Measurements from ENCODE around the gene DHX35. TPM values are rescaled to one million over a fixed set of nuclear protein-coding genes. Genes with fewer than 3 reads are reported as not detected.

The DHX35 gene
- total and polyA plus RNA-seq, 10 of the 15 experiments (the other 5 are each of a cell fraction or from before 2014, with no cell fraction given) = 4.3 to 21.6 (median 14.9) TPM

- no peak for DNase-seq (ENCODE audit: low read depth, low spot score)
- no peak overlapping the region for H2AFZ ChIP-seq (ENCODE audit: control insufficient read depth, low read depth, low read length)
- TF ChIP-seq ZNF217 (IDR thresholded peaks at IDR 0.05) (no peak), CBX3 (IDR thresholded peaks at IDR 0.05; ENCODE audit: borderline replicate concordance, low read depth) (no peak), KLF5 (IDR thresholded peaks at IDR 0.05; ENCODE audit: partially characterized antibody) (no peak)
- H3K27me3 ChIP-seq (replicated peaks in 1 of 2; ENCODE audit: control insufficient read depth in 2 of 2, insufficient read depth in 2 of 2, low read length in 1 of 2) = no peaks in the 10 kb centered on the region
- H3K36me3 ChIP-seq (ENCODE audit: control insufficient read depth in 2 of 2, insufficient read depth in 2 of 2, low read length in 1 of 2) = peaks cover 11 to 13% of the 10 kb centered on the region in 2 experiments
- ATAC-seq = no peak
- ChIA-PET CTCF (interaction anchor here (0.7 kb wide), 1 partner anchor 9 kb away, joined by 3 read pairs; no protein-coding TSS in a partner anchor), SMC1A (ENCODE audit: uncharacterized antibody, unreplicated experiment) (no interaction called here), POLR2A (no interaction called here), RAD21 (ENCODE audit: unreplicated experiment) (no interaction called here)
- in situ Hi-C loops (cut with MboI) = no loop called here
- no peak for FAIRE-seq
- no TSS peak for BruUV-seq (replicated peaks)
- intact Hi-C loops (cut with micrococcal nuclease; ENCODE audit: unreplicated experiment) = no loop called here
- H3K4me2 ChIP-seq (ENCODE audit: control insufficient read depth, insufficient read depth) = no peak overlapping the region
- no peaks in the 10 kb centered on the region for H4K20me1 ChIP-seq (ENCODE audit: control insufficient read depth, insufficient read depth)
- no peak overlapping the region for H3K4me3 ChIP-seq
- no peak overlapping the region for H3K9ac ChIP-seq (ENCODE audit: control insufficient read depth, insufficient read depth, low read length)
- no peaks in the 10 kb centered on the region for H3K4me1 ChIP-seq (ENCODE audit: control insufficient read depth, insufficient read depth, low read length)
- no peak overlapping the region for H3K27ac ChIP-seq (ENCODE audit: control insufficient read depth, insufficient read depth)
- WGBS (ENCODE audit: insufficient coverage, insufficient replicate concordance, low lambda C conversion rate, missing lambda C conversion rate) = 94% methylated on average over 1 of the region's 1 CpG
- no peaks in the 10 kb centered on the region for H3K79me2 ChIP-seq (ENCODE audit: control insufficient read depth, insufficient read depth, low read length)
- no peaks in the 10 kb centered on the region for H3K9me3 ChIP-seq (replicated peaks; ENCODE audit: control insufficient read depth, insufficient read depth, low read length)
These were observed 73.9 kb downstream of the DHX35 start for GRCh38 chr20:39036011-39036410.

GRCh38 chr20:39036851-39037250 lies 74.7 kb downstream of the DHX35 start:
- in situ Hi-C loops (cut with MboI) (no loop called here), intact Hi-C loops (cut with micrococcal nuclease; ENCODE audit: unreplicated experiment) (no loop called here)
- H4K20me1 ChIP-seq (ENCODE audit: control insufficient read depth, insufficient read depth) = no peaks in the 10 kb centered on the region
- no peak for DNase-seq (ENCODE audit: low read depth, low spot score)
- TF ChIP-seq ZNF274 (IDR thresholded peaks at IDR 0.05; ENCODE audit: insufficient read depth, insufficient read length) (no peak), SIX5 (IDR thresholded peaks at IDR 0.05; ENCODE audit: low read depth, low read length, severe bottlenecking) (no peak), SREBF2 (IDR thresholded peaks at IDR 0.05; ENCODE audit: low read length) (no peak), ATF7 (IDR thresholded peaks at IDR 0.05; ENCODE audit: low read depth) (no peak), KDM1A (IDR thresholded peaks at IDR 0.05; ENCODE audit: borderline replicate concordance) (no peak), SMAD1 (IDR thresholded peaks at IDR 0.05; ENCODE audit: low read depth, partially characterized antibody) (no peak), HDAC2 (IDR thresholded peaks at IDR 0.05) (no peak), SMC3 (IDR thresholded peaks at IDR 0.05; ENCODE audit: borderline replicate concordance, low read length) (no peak), YBX1 (IDR thresholded peaks at IDR 0.05) (no peak)
- H3K27ac ChIP-seq (ENCODE audit: control insufficient read depth, insufficient read depth) = no peak overlapping the region
- no peaks in the 10 kb centered on the region for H3K9me3 ChIP-seq (replicated peaks; ENCODE audit: control insufficient read depth, insufficient read depth, low read length)
- ChIA-PET RAD21 (ENCODE audit: unreplicated experiment) (interaction anchor here (0.5 to 1.0 kb wide), 2 partner anchors 18 to 406 kb away, joined by 3 read pairs; no protein-coding TSS in a partner anchor), POLR2A (interaction anchor here (0.6 kb wide), 1 partner anchor 109 kb away, joined by 3 read pairs; no protein-coding TSS in a partner anchor), SMC1A (ENCODE audit: uncharacterized antibody, unreplicated experiment) (interaction anchor here (0.9 kb wide), 1 partner anchor 10 kb away, joined by 3 read pairs; no protein-coding TSS in a partner anchor), CTCF (interaction anchor here (0.7 to 1.5 kb wide), 3 partner anchors 9 to 305 kb away, joined by 3 read pairs; no protein-coding TSS in a partner anchor)
- no peak overlapping the region for H2AFZ ChIP-seq (ENCODE audit: control insufficient read depth, low read depth, low read length)
- no peak overlapping the region for H3K9ac ChIP-seq (ENCODE audit: control insufficient read depth, insufficient read depth, low read length)
- peaks cover 11 to 13% of the 10 kb centered on the region in 2 experiments for H3K36me3 ChIP-seq (ENCODE audit: control insufficient read depth in 2 of 2, insufficient read depth in 2 of 2, low read length in 1 of 2)
- BruUV-seq (replicated peaks) = no TSS peak
- H3K4me2 ChIP-seq (ENCODE audit: control insufficient read depth, insufficient read depth) = no peak overlapping the region
- no peaks in the 10 kb centered on the region for H3K79me2 ChIP-seq (ENCODE audit: control insufficient read depth, insufficient read depth, low read length)
- no peaks in the 10 kb centered on the region for H3K27me3 ChIP-seq (replicated peaks in 1 of 2; ENCODE audit: control insufficient read depth in 2 of 2, insufficient read depth in 2 of 2, low read length in 1 of 2)
- 90% methylated on average over 5 of the region's 5 CpGs for WGBS (ENCODE audit: insufficient coverage, insufficient replicate concordance, low lambda C conversion rate, missing lambda C conversion rate)
- ATAC-seq = no peak
- no peaks in the 10 kb centered on the region for H3K4me1 ChIP-seq (ENCODE audit: control insufficient read depth, insufficient read depth, low read length)
- H3K4me3 ChIP-seq = no peak overlapping the region
- FAIRE-seq = no peak
